Urinary bladder (tissue), 4 donors: ENCODE results near the gene GUSB. TPM values are rescaled to one million over a fixed set of nuclear protein-coding genes. Genes with fewer than 3 reads are reported as not detected.
A peak's percentile ranks its signal among the peaks of the same experiment; 100 is the strongest.
"Not testable (repeated sequence)": the region's sequence is repeated elsewhere in the genome, so short reads cannot be mapped to it uniquely, and the experiment has no call there.

Experiments
- DNase-seq: peaks from one replicate; pipeline ENCODE4 v3.0.0-alpha.2; 2015; ENCODE audit errors: extremely low spot score
- H3K27ac ChIP-seq: one replicate; pipeline ENCODE4 v1.5.1; 2013; ENCODE audit warnings: low read depth, mild to moderate bottlenecking, moderate library complexity
- H3K36me3 ChIP-seq: one replicate; pipeline ENCODE4 v1.6.1; 2013; ENCODE audit warnings: mild to moderate bottlenecking, moderate library complexity; ENCODE audit not compliant: insufficient read depth
- H3K4me1 ChIP-seq: one replicate; pipeline ENCODE4 v1.6.1; 2013; ENCODE audit warnings: mild to moderate bottlenecking, moderate library complexity; ENCODE audit not compliant: insufficient read depth
- H3K4me3 ChIP-seq: one replicate; pipeline ENCODE4 v1.5.1; 2013; ENCODE audit warnings: low read depth, low read length
- WGBS: extraction: QIAGEN DNeasy Blood & Tissue Kit; methylation state at CpG from one replicate; pipeline ENCODE4 v1.1.7; 2013; 5-methylcytosine and 5-hydroxymethylcytosine counted together
- polyA plus RNA-seq: library from polyadenylated mRNA; stranded (reverse); fragments of 200-250 nt; gene quantifications from one replicate; pipeline ENCODE4 v1.2.3, GENCODE V29; 2013
- total RNA-seq: library from RNA; depleted of rRNA; stranded (reverse); fragments of >200 nt; gene quantifications from one replicate; pipeline ENCODE4 v1.2.3, GENCODE V29; 2014
- donor health status: healthy with polysubstance abuse.
- donor health status: healthy.

Gene GUSB
- total RNA-seq (27.4 TPM), polyA plus RNA-seq (56.3 TPM)

DNA sequence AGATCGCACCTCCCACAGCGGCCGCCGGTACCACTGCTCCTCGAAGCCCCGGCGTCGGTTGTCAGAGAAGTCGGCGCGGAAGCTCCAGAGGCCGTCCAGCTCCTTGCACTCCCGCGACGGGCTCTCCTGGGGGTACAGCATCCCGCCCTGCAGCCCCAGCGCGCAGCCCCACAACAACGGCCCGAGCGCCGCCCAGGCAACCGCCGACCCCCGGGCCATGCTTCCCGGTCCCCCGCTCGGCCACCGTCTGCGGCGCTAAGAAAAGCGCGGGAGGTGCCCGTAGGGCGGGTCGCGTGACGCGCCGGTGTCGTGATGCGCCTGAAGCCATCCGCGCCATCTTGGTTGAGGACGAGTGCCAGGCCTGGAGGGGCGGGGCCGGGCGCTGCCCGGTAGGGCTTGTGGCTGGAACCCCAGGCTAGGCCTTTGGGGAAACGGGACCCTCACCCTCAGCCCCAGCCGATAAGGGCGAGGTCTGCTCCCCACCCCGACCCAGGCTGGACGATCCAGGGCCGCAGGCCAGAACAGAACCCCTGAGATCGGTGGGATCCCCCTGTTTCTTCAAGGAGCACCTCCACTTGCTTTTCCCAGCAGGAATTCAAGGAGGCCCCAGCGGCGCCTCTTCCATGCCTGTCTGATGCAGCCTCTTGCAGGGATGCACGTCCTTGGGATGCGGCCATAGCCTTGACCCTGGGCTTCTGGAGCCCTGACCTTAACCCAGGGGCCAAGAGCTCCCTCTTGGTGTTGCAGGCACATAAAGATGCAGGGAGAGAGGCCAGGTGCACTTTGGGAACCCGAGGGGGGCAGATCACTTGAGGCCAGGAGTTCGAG lies at the start of gene GUSB:
GUSB (minus strand) TSS at position 249 of the 828 bp plus-strand sequence; CDS start at position 219, 30 bp downstream.
- H3K27ac ChIP-seq = peak within 1 kb of the TSS; percentile 2
- H3K4me3 ChIP-seq = peak within 1 kb of the TSS; percentile 87
- DNase-seq = peak; percentile 75
- H3K36me3 ChIP-seq = no peaks in the 10 kb centered on the region
- 4% methylated on average over 62 of the region's 62 CpGs for WGBS
- H3K4me1 ChIP-seq = no peaks in the 10 kb centered on the region

DNA sequence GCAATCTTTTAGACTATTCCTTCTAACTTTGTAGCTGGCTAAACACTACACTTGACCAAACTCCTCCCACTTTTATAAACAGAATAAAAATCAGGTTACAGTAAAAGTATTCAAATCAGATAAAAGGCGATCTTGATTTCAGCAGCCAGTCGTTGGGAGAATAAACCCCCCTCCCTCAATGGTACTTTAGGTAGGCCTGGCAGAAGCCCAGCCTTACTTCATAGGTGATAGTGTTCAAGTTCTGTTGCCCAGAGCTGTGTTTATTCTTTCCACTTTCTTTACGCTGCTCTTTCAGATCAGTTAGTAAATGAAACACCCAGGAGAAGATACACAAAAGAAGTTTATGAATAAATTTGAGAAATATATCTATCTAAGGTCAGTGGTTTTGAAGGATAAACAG lies 46.3 kb upstream of the GUSB start:
- H3K36me3 ChIP-seq, H3K4me1 ChIP-seq, DNase-seq, H3K4me3 ChIP-seq, H3K27ac ChIP-seq: not testable (repeated sequence)
- 28% methylated on average over 3 of the region's 3 CpGs for WGBS

DNA sequence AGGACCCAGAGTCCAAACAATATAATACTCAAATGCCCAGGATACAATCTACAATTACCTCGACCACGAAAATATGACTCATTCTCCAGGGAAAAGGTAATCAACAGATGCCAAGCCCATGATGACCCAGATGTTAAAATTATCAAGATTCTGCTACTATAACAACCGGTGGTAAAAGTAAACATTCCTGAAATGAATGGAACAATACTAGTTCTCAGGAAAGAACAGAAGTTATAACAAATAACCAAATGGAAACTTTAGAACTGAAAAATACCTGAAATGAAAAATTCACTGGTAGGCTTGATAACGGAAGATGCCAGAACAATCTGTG lies 34.1 kb upstream of the GUSB start:
- Histone ChIP-seq H3K4me1 (no peaks in the 10 kb centered on the region), H3K36me3 (no peaks in the 10 kb centered on the region), H3K4me3 (no peak overlapping the region), H3K27ac (no peak overlapping the region)
- no peak for DNase-seq
- WGBS = 34% methylated on average over 4 of the region's 4 CpGs

GRCh38 chr7:66015440-66016130 lies 33.6 kb upstream of the GUSB start:
- no peak for DNase-seq
- H3K4me3 ChIP-seq = no peak overlapping the region
- H3K4me1 ChIP-seq = no peaks in the 10 kb centered on the region
- H3K36me3 ChIP-seq = no peaks in the 10 kb centered on the region
- no peak overlapping the region for H3K27ac ChIP-seq
- 72% methylated on average over 8 of the region's 8 CpGs for WGBS

DNA sequence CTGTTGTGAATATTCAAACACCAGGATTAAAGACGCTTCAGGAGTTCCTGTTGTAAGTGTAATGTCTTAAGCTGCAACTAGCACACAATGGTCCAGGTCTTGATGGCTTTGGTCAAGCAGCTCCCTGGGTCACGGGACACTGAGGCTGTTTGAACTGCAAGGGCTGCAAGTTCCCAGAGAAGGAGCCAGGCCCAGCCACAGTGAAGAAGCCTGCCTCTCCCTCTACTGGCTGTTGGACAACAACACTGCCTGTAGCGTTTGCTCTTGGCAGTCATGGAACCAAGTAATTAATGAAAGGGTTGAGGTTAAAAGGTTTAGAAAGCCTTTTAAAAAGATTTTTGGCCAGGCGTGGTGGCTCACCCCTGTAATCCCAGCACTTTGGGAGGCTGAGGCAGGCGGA lies 31.9 kb upstream of the GUSB start:
- Histone ChIP-seq H3K4me3 (no peak overlapping the region), H3K36me3 (no peaks in the 10 kb centered on the region), H3K27ac (no peak overlapping the region), H3K4me1 (no peaks in the 10 kb centered on the region)
- 43% methylated on average over 5 of the region's 5 CpGs for WGBS
- DNase-seq = no peak

DNA sequence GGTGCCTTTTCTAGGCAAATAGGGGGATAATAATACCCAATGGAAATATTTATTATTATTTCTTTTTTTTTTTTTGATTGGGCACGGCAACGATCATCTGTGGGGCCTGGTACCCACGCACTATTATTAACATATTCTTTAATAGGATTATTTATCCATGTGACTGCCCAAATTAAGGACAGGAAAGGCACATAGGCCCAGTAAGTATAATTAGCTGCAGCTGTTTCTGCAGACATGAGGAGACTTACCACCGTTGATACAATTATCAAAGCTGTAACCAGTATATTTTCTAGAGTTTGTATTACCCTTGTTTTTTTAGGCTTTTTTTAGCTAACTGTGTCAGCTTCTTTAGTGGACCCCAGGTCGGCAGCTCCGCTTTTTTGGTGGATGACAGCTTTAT lies 25.2 kb upstream of the GUSB start:
- Histone ChIP-seq H3K27ac (no peak overlapping the region), H3K36me3 (no peaks in the 10 kb centered on the region), H3K4me1 (no peaks in the 10 kb centered on the region), H3K4me3 (no peak overlapping the region)
- 76% methylated on average over 6 of the region's 6 CpGs for WGBS
- no peak for DNase-seq

- not testable (repeated sequence) for H3K4me3 ChIP-seq, H3K4me1 ChIP-seq, H3K36me3 ChIP-seq, H3K27ac ChIP-seq, DNase-seq
- 75% methylated on average over 8 of the region's 8 CpGs for WGBS
Measured at GRCh38 chr7:66005115-66005671, 23.2 kb upstream of the GUSB start.

DNA sequence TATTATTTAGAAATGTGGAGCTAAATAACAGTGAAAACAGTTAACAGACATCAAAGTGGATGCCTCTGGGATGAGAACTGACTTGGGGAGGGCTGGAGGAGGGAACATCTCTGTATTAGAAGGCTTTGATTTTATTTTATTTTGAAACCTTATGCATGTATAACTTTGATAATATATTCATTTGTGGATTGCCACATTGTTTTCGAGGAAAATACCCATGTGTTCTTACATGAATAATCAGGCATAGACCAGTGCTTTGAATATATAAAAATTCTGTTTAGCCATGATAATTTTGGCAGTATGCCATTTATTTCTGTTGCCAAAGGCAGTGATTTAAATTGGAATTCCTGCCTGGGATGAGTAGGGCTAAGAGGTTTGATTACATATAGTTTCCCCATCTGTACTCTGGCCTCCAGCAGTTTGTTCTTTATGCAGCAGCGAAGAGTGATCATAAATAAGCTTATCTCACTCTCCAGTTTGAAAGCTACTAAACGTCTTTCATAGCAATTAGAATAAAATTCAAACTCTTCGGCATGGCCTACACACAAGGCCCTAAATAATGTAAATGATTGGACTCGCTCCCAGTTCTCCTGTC lies 18.9 kb upstream of the GUSB start:
- not testable (repeated sequence) for H3K27ac ChIP-seq, H3K4me3 ChIP-seq, H3K36me3 ChIP-seq, H3K4me1 ChIP-seq, DNase-seq
- 51% methylated on average over 1 of the region's 5 CpGs for WGBS

DNA sequence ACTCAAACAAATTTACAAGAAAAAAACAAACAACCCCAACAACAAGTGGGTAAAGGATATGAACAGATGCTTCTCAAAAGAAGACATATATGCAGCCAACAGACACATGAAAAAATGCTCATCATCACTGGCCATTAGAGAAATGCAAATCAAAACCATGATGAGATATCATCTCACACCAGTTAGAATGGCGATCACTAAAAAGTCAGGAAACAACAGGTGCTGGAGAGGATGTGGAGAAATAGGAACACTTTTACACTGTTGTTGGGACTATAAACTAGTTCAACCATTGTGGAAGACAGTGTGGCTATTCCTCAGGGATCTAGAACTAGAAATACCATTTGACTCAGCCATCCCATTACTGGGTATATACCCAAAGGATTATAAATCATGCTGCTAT lies 13.0 kb upstream of the GUSB start:
- not testable (repeated sequence) for H3K36me3 ChIP-seq, H3K4me3 ChIP-seq, H3K4me1 ChIP-seq, DNase-seq, H3K27ac ChIP-seq
- 0% methylated on average over 1 of the region's 1 CpG for WGBS

- WGBS = 86% methylated on average over 4 of the region's 4 CpGs
- Histone ChIP-seq H3K36me3 (no peaks in the 10 kb centered on the region), H3K4me3 (no peak overlapping the region), H3K27ac (no peak overlapping the region), H3K4me1 (no peaks in the 10 kb centered on the region)
- DNase-seq = no peak
Measured at GRCh38 chr7:65992526-65992925, 10.5 kb upstream of the GUSB start.

GRCh38 chr7:65991829-65992228 lies 9.8 kb upstream of the GUSB start:
- not testable (repeated sequence) for DNase-seq, H3K27ac ChIP-seq, H3K4me3 ChIP-seq, H3K4me1 ChIP-seq, H3K36me3 ChIP-seq
- WGBS = 98% methylated on average over 5 of the region's 5 CpGs

DNA sequence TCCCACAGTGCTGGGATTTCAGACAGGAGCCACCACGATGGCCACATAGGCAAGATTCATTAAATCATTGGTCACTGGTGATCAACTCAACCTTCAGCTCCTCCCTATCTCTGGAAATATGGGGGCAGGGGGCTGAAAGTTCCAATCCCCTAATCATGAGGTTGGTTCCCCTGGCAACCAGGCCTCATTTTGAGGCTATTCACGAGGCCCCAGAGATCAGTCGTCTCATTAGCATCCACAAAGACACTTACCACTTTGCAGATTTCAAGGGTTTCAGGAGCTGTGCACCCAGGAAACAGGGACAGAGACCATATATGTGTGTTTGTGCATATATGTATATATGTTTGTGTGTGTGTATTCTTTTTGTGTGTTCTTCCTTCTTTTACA lies 7.7 kb upstream of the GUSB start:
- no peaks in the 10 kb centered on the region for H3K36me3 ChIP-seq
- H3K27ac ChIP-seq = no peak overlapping the region
- H3K4me3 ChIP-seq = no peak overlapping the region
- no peak for DNase-seq
- WGBS = 59% methylated on average over 3 of the region's 3 CpGs
- no peaks in the 10 kb centered on the region for H3K4me1 ChIP-seq

GRCh38 chr7:65988503-65988902 lies 6.5 kb upstream of the GUSB start:
- DNase-seq, H3K27ac ChIP-seq, H3K4me3 ChIP-seq, H3K36me3 ChIP-seq, H3K4me1 ChIP-seq: not testable (repeated sequence)
- WGBS = 88% methylated on average over 1 of the region's 1 CpG

- no peaks in the 10 kb centered on the region for H3K36me3 ChIP-seq
- no peaks in the 10 kb centered on the region for H3K4me1 ChIP-seq
- H3K27ac ChIP-seq = no peak overlapping the region
- H3K4me3 ChIP-seq = no peak overlapping the region
- no peak for DNase-seq
- WGBS = 75% methylated on average over 4 of the region's 4 CpGs
Measured at GRCh38 chr7:65988084-65988483, 6.1 kb upstream of the GUSB start.
